WTC11 (cell line): ENCODE measurements around the gene SAMD4A.

Experiments
- ATF2 ChIP-seq: sonication (generic); formaldehyde crosslinking; IDR thresholded peaks from 2 replicates; pipeline ENCODE4 v1.8.1; 2022; ENCODE audit warnings: low read depth, missing genetic modification reagents, borderline replicate concordance
- CTCF ChIP-seq: fragments of 200-600 bp; IDR thresholded peaks from 2 replicates; pipeline ENCODE4 v1.8.0; 2022; ENCODE audit warnings: antibody characterized with exemption
- ERG ChIP-seq: fragments of 250-450 bp; sonication (Bioruptor Pico); IDR thresholded peaks from 2 replicates; pipeline ENCODE4 v1.8.0; 2021; ENCODE audit warnings: mild to moderate bottlenecking
- IRF1 ChIP-seq: sonication (generic); formaldehyde crosslinking; IDR thresholded peaks from 2 replicates; pipeline ENCODE4 v1.8.0; 2023; ENCODE audit warnings: missing genetic modification reagents
- JUN ChIP-seq: sonication (generic); formaldehyde crosslinking; IDR thresholded peaks from 2 replicates; pipeline ENCODE4 v1.8.0; 2023; ENCODE audit warnings: mild to moderate bottlenecking, missing genetic modification reagents
- USF1 ChIP-seq: sonication (generic); formaldehyde crosslinking; IDR thresholded peaks from 2 replicates; pipeline ENCODE4 v1.8.0; 2022; ENCODE audit warnings: mild to moderate bottlenecking, missing genetic modification reagents
- ZBTB21 ChIP-seq: sonication (generic); formaldehyde crosslinking; IDR thresholded peaks from 2 replicates; pipeline ENCODE4 v1.8.1; 2023; ENCODE audit warnings: mild to moderate bottlenecking, missing genetic modification reagents, borderline replicate concordance

- no peak for TF ChIP-seq CTCF
- no peak for TF ChIP-seq USF1
- no peak for TF ChIP-seq ATF2 (CRISPR knock-in tag)
- no peak for TF ChIP-seq ERG (CRISPR knock-in tag)
- no peak for TF ChIP-seq ZBTB21 (CRISPR knock-in tag)
- TF ChIP-seq IRF1 = no peak
- TF ChIP-seq JUN (CRISPR knock-in tag) = no peak
Measured at GRCh38 chr14:54711812-54712464, 145.0 kb downstream of the SAMD4A start.
